ENCODE measurements around the gene REG1A.

The REG1A gene

DNA sequence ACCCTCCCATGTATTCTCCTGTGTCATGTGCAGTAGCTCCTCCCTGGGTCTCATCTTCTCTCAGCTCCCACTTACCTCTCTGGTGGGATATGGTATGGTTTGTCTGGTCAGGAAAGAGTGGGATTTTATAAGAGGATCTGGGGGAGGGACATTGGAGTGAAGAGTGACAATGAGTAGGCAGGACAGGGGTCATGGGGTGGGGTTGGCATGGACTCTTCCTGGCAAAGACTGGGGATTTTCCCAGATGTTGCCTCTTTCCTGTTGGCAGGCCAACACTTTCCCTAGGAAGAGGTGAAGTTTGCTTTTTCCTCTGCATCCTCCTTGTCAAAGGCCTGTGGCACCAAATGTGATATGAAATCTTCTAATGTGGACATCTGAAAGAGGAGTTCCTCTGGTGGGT lies 39.4 kb downstream of the REG1A start, which contains the start of gene REG3A:
Gene REG3A (minus strand): TSS at position 101 of the 400 bp plus-strand sequence. CDS start 348 bp downstream, outside the sequence.
- no peak for ATAC-seq
- no peak within 1 kb of the TSS for H3K27ac Mint-ChIP-seq

GRCh38 chr2:79162132-79162531 lies 41.8 kb downstream of the REG1A start:
- H3K27ac Mint-ChIP-seq, result no peak overlapping the region
- H3K9me3 Mint-ChIP-seq, result peaks cover under 1% of the 10 kb centered on the region
- no peak for DNase-seq
- no peaks in the 10 kb centered on the region for H3K4me1 Mint-ChIP-seq
- H3K4me3 Mint-ChIP-seq, result no peak overlapping the region
- ATAC-seq, result no peak
- no peaks in the 10 kb centered on the region for H3K36me3 Mint-ChIP-seq (ENCODE audit: low read depth)
- no peaks in the 10 kb centered on the region for H3K27me3 Mint-ChIP-seq

More for the DNA sequence above, 39.4 kb downstream of the REG1A start, which contains the start of gene REG3A:
- Mint-ChIP-seq H3K9me3 (peaks cover 6% of the 10 kb centered on the region), H3K4me1 (no peaks in the 10 kb centered on the region), H3K4me3 (no peak within 1 kb of the TSS), H3K27me3 (peaks cover 2% of the 10 kb centered on the region), H3K36me3 (ENCODE audit: low read depth) (no peaks in the 10 kb centered on the region)
- DNase-seq, result no peak

GRCh38 chr2:79162801-79163200 lies 42.5 kb downstream of the REG1A start:
- Mint-ChIP-seq H3K4me1 (no peaks in the 10 kb centered on the region), H3K27ac (no peak overlapping the region), H3K9me3 (no peaks in the 10 kb centered on the region), H3K36me3 (ENCODE audit: low read depth) (no peaks in the 10 kb centered on the region), H3K27me3 (no peaks in the 10 kb centered on the region), H3K4me3 (no peak overlapping the region)
- ATAC-seq (no peak), DNase-seq (no peak)

DNA sequence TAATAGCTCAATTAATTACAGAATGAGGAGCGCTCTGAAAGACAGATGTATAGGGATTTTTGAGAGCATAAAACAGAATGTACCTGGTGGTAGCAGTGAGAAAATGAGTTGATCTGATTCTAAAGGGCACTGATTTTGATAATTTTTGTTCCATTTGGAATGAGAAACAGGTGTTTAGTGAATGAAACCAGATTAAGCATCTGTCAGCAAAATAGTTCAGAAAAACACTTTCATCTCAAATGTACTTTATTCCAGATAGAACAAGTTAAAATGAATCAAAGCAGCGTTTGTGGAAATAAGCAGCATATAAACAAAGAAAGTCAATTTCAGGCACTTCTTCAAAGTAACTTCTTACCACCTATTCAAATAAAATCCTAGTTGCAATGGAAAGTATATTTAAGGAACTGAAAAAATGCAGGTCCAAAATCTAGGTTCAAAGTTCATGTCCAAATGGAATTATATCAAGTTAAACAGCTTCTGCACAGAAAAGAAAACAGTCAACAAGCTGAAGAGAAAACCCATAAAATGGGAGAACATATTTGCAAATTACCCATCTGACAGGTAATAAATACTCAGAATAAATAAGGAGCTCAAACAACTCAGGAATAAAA lies 51.2 kb downstream of the REG1A start:
- Mint-ChIP-seq H3K36me3 (ENCODE audit: low read depth) (no peaks in the 10 kb centered on the region), H3K27ac (no peak overlapping the region), H3K4me3 (no peak overlapping the region), H3K9me3 (peaks cover 4% of the 10 kb centered on the region), H3K27me3 (no peaks in the 10 kb centered on the region), H3K4me1 (no peaks in the 10 kb centered on the region)
- ATAC-seq (no peak), DNase-seq (no peak)

Data from activated naive CD8-positive, alpha-beta T cell treated with anti-CD3 and anti-CD28 coated beads, Interleukin-2, amount 50 U/mL, for 24 hours (primary cell).